Measurements from ENCODE around the gene ZSCAN20.

GRCh38 chr1:33469691-33470090 lies 2.8 kb upstream of the ZSCAN20 start:
- TF ChIP-seq POLR2A (IDR thresholded peaks at IDR 0.05; ENCODE audit: low read depth, low read length) (no peak), POLR2AphosphoS5 (IDR thresholded peaks at IDR 0.05; ENCODE audit: low read depth, low read length) (no peak), TAF1 (IDR thresholded peaks at IDR 0.05; ENCODE audit: low read depth, low read length) (no peak)
